ENCODE measurements around the gene HIVEP3.

The HIVEP3 gene

DNA sequence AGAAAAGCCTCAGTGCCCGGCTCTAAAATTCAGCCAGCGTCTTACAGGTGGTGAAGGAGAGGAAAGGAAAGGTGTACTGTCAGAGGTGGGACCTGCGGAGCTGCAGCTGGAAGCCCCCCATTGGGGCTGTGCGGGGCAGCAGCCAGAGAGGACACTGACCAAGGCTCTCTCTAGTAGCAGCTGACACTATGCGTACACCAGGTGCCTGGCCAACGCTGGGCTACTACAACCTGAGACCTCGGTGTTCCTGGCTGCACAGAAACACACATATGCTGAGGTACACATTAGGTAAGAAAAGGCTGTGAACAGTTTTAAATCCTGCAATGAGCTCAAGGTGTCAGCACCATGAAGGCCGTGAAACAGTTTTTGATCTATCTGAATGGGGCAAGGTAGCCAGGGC, 378.7 kb downstream of the HIVEP3 start:
- TF ChIP-seq CTCF (IDR thresholded peaks at IDR 0.05; ENCODE audit: borderline replicate concordance, extremely low read depth, low read length, poor library complexity, severe bottlenecking) (no peak), EZH2 (IDR thresholded peaks at IDR 0.05; ENCODE audit: borderline replicate concordance, low read depth, low read length, severe bottlenecking) (no peak)
- ATAC-seq (ENCODE audit: insufficient read depth, low read depth), result no peak
- no peak overlapping the region for H2AFZ ChIP-seq (ENCODE audit: low read depth, low read length)
- no peak overlapping the region for H3K4me3 ChIP-seq (ENCODE audit: low read depth in 1 of 2, low read length in 2 of 2)
- H3K27ac ChIP-seq (ENCODE audit: low read length), result no peak overlapping the region
- H3K79me2 ChIP-seq (ENCODE audit: insufficient read depth, low read length), result peaks cover 89% of the 10 kb centered on the region
- H3K9ac ChIP-seq (ENCODE audit: low read depth, low read length), result no peak overlapping the region
- peaks cover 99% of the 10 kb centered on the region for H3K36me3 ChIP-seq (ENCODE audit: insufficient read depth, low read length)
- H3K4me1 ChIP-seq (ENCODE audit: insufficient read depth, low read length), result no peaks in the 10 kb centered on the region
- H3K9me3 ChIP-seq (ENCODE audit: insufficient read depth, low read length, severe bottlenecking), result no peaks in the 10 kb centered on the region
- no peaks in the 10 kb centered on the region for H3K27me3 ChIP-seq (ENCODE audit: insufficient read depth, low read length, poor library complexity)
- no peak for DNase-seq
- peaks cover 97% of the 10 kb centered on the region for H4K20me1 ChIP-seq (ENCODE audit: insufficient read depth, low read length)
- H3K4me2 ChIP-seq (ENCODE audit: insufficient read depth, low read length), result no peak overlapping the region

- Histone ChIP-seq H3K4me1 (ENCODE audit: insufficient read depth, low read length) (no peaks in the 10 kb centered on the region), H3K4me3 (ENCODE audit: low read depth in 1 of 2, low read length in 2 of 2) (no peak overlapping the region), H2AFZ (ENCODE audit: low read depth, low read length) (no peak overlapping the region), H3K79me2 (ENCODE audit: insufficient read depth, low read length) (peaks cover 90% of the 10 kb centered on the region), H3K9me3 (ENCODE audit: insufficient read depth, low read length, severe bottlenecking) (no peaks in the 10 kb centered on the region), H3K36me3 (ENCODE audit: insufficient read depth, low read length) (peaks cover 99% of the 10 kb centered on the region), H3K9ac (ENCODE audit: low read depth, low read length) (no peak overlapping the region), H3K27me3 (ENCODE audit: insufficient read depth, low read length, poor library complexity) (no peaks in the 10 kb centered on the region), H3K27ac (ENCODE audit: low read length) (no peak overlapping the region), H4K20me1 (ENCODE audit: insufficient read depth, low read length) (peaks cover 97% of the 10 kb centered on the region), H3K4me2 (ENCODE audit: insufficient read depth, low read length) (no peak overlapping the region)
- no peak for DNase-seq
- no peak for ATAC-seq (ENCODE audit: insufficient read depth, low read depth)
- no peak for TF ChIP-seq CTCF (IDR thresholded peaks at IDR 0.05; ENCODE audit: borderline replicate concordance, extremely low read depth, low read length, poor library complexity, severe bottlenecking)
- no peak for TF ChIP-seq EZH2 (IDR thresholded peaks at IDR 0.05; ENCODE audit: borderline replicate concordance, low read depth, low read length, severe bottlenecking)
These were observed 379.3 kb downstream of the HIVEP3 start for GRCh38 chr1:41539418-41539805.

- peaks cover 90% of the 10 kb centered on the region for H3K79me2 ChIP-seq (ENCODE audit: insufficient read depth, low read length)
- no peak for ATAC-seq (ENCODE audit: insufficient read depth, low read depth)
- H3K9me3 ChIP-seq (ENCODE audit: insufficient read depth, low read length, severe bottlenecking), result no peaks in the 10 kb centered on the region
- H3K4me1 ChIP-seq (ENCODE audit: insufficient read depth, low read length), result no peaks in the 10 kb centered on the region
- no peak for TF ChIP-seq EZH2 (IDR thresholded peaks at IDR 0.05; ENCODE audit: borderline replicate concordance, low read depth, low read length, severe bottlenecking)
- no peak for TF ChIP-seq CTCF (IDR thresholded peaks at IDR 0.05; ENCODE audit: borderline replicate concordance, extremely low read depth, low read length, poor library complexity, severe bottlenecking)
- no peak overlapping the region for H3K4me2 ChIP-seq (ENCODE audit: insufficient read depth, low read length)
- no peak for DNase-seq
- no peak overlapping the region for H3K9ac ChIP-seq (ENCODE audit: low read depth, low read length)
- H3K4me3 ChIP-seq (ENCODE audit: low read depth in 1 of 2, low read length in 2 of 2), result no peak overlapping the region
- no peak overlapping the region for H2AFZ ChIP-seq (ENCODE audit: low read depth, low read length)
- peaks cover 98% of the 10 kb centered on the region for H3K36me3 ChIP-seq (ENCODE audit: insufficient read depth, low read length)
- no peak overlapping the region for H3K27ac ChIP-seq (ENCODE audit: low read length)
- no peaks in the 10 kb centered on the region for H3K27me3 ChIP-seq (ENCODE audit: insufficient read depth, low read length, poor library complexity)
- peaks cover 97% of the 10 kb centered on the region for H4K20me1 ChIP-seq (ENCODE audit: insufficient read depth, low read length)
These were observed 379.8 kb downstream of the HIVEP3 start for GRCh38 chr1:41538741-41539417.

Data from DND-41 (cell line).